Measurements from ENCODE around the gene GALNT14.

GALNT14 gene

GRCh38 chr2:30880516-30880915 is 257.7 kb downstream of the GALNT14 start:
- DNase-seq = no peak

- no peak for DNase-seq
Measured at GRCh38 chr2:30877833-30878232, 260.4 kb downstream of the GALNT14 start.

- DNase-seq = no peak
Measured at GRCh38 chr2:30872797-30873196, 265.4 kb downstream of the GALNT14 start.

- DNase-seq = no peak
Measured at GRCh38 chr2:30871980-30872789, 266.1 kb downstream of the GALNT14 start.

- no peak for DNase-seq
Measured at GRCh38 chr2:30871440-30871839, 266.8 kb downstream of the GALNT14 start.

GRCh38 chr2:30869988-30870387 is 268.3 kb downstream of the GALNT14 start:
- DNase-seq = no peak

- no peak for DNase-seq
Measured at GRCh38 chr2:30867385-30867784, 270.9 kb downstream of the GALNT14 start.

GRCh38 chr2:30866974-30867373 is 271.3 kb downstream of the GALNT14 start:
- no peak for DNase-seq

- no peak for DNase-seq
Measured at GRCh38 chr2:30865892-30866681, 272.2 kb downstream of the GALNT14 start.

- no peak for DNase-seq
Measured at GRCh38 chr2:30865243-30865642, 273.0 kb downstream of the GALNT14 start.

- peak; percentile 9 to 28 for DNase-seq
Measured at GRCh38 chr2:30862054-30862651, 276.1 kb downstream of the GALNT14 start.

GRCh38 chr2:30860726-30861125 is 277.5 kb downstream of the GALNT14 start:
- no peak for DNase-seq

Data from stimulated activated CD4-positive, alpha-beta T cell treated with anti-CD3 and anti-CD28 coated beads, Interleukin-2, amount 100 ng/mL, for 48 hours (primary cell).